WERI-Rb-1 (cell line): Measurements from ENCODE around the gene DNAJC1.

ENCODE experiments used
- DNase-seq: peaks from one replicate; pipeline ENCODE4 v3.0.0-alpha.2; 2020
- H3K27ac ChIP-seq: fragments of 250-450 bp; sonication (Bioruptor Pico); 2 replicates; pipeline ENCODE4 v1.5.1; 2020; ENCODE audit warnings: mild to moderate bottlenecking, moderate library complexity
- H3K27me3 ChIP-seq: fragments of 250-450 bp; sonication (Bioruptor Pico); 2 replicates; pipeline ENCODE4 v1.5.1; 2021; ENCODE audit warnings: mild to moderate bottlenecking, low read depth, moderate library complexity; ENCODE audit not compliant: insufficient read depth, severe bottlenecking
- H3K36me3 ChIP-seq: fragments of 250-450 bp; sonication (Bioruptor Pico); 2 replicates; pipeline ENCODE4 v1.5.1; 2020; ENCODE audit warnings: mild to moderate bottlenecking, moderate library complexity
- H3K4me3 ChIP-seq: 2 replicates; pipeline ENCODE4 v1.5.1; 2011; ENCODE audit warnings: low read depth, mild to moderate bottlenecking, control low read depth, low read length
- H3K9me3 ChIP-seq: fragments of 250-450 bp; sonication (Bioruptor Pico); 2 replicates; pipeline ENCODE4 v1.5.1; 2021; ENCODE audit warnings: mild to moderate bottlenecking, moderate library complexity; ENCODE audit not compliant: severe bottlenecking
- CTCF ChIP-seq: IDR thresholded peaks from 2 replicates; pipeline ENCODE4 v1.5.1; 2011; ENCODE audit warnings: low read depth, mild to moderate bottlenecking, control low read depth, inconsistent platforms, low read length

DNAJC1 gene

GRCh38 chr10:21797533-21797932 lies 206.0 kb downstream of the DNAJC1 start:
- Histone ChIP-seq H3K9me3 (no peaks in the 10 kb centered on the region), H3K36me3 (no peaks in the 10 kb centered on the region), H3K27ac (no peak overlapping the region), H3K27me3 (no peaks in the 10 kb centered on the region), H3K4me3 (no peak overlapping the region)
- TF ChIP-seq CTCF = no peak
- DNase-seq = no peak

DNA sequence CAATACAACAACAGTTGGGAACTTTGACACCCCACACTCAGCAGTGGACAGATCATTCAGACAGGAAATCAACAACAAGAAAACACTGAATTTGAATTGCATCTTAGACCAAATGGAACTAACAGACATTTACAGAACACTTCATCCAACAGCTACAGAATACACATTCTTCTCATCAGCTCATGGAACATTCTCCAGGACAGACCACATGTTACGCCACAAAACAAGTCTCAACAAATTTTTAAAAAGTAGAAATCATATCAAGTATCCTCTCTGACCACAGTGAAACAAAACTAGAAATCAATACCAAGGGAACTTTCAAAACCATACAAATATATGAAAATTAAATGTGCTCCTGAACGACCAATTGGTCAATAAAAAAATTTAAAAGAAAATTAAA lies 212.3 kb downstream of the DNAJC1 start:
- Histone ChIP-seq H3K9me3 (no peaks in the 10 kb centered on the region), H3K27me3 (no peaks in the 10 kb centered on the region), H3K36me3 (no peaks in the 10 kb centered on the region), H3K27ac (no peak overlapping the region), H3K4me3 (no peak overlapping the region)
- TF ChIP-seq CTCF = no peak
- no peak for DNase-seq

DNA sequence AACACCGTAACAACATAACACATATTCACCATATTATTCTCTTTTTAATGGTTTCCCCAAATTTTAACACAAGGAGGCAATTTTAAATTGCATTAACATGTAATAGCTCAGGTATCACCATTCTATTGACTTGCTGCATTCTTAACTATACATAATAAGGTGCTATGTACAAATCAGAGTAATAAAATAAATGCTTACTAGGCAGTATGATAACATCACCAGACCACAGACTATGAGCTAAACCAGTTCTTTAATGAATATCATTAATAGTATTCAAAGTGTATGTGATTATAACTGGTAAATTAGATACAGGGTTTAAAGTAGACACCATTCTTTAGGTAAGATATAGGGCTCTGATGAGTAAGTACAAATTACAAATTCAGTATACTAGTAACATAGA lies 226.6 kb downstream of the DNAJC1 start:
- Histone ChIP-seq H3K9me3 (no peaks in the 10 kb centered on the region), H3K27me3 (no peaks in the 10 kb centered on the region), H3K27ac (no peak overlapping the region), H3K4me3 (no peak overlapping the region), H3K36me3 (no peaks in the 10 kb centered on the region)
- no peak for TF ChIP-seq CTCF
- DNase-seq = no peak

GRCh38 chr10:21771219-21771618 lies 232.3 kb downstream of the DNAJC1 start:
- no peak for TF ChIP-seq CTCF
- Histone ChIP-seq H3K4me3 (no peak overlapping the region), H3K27me3 (no peaks in the 10 kb centered on the region), H3K9me3 (no peaks in the 10 kb centered on the region), H3K27ac (no peak overlapping the region), H3K36me3 (no peaks in the 10 kb centered on the region)
- DNase-seq = no peak

GRCh38 chr10:21769041-21769440 lies 234.5 kb downstream of the DNAJC1 start:
- Histone ChIP-seq H3K27ac (no peak overlapping the region), H3K27me3 (no peaks in the 10 kb centered on the region)

More at GRCh38 chr10:21769041-21769440, 234.5 kb downstream of the DNAJC1 start:
- no peaks in the 10 kb centered on the region for H3K36me3 ChIP-seq
- H3K9me3 ChIP-seq = no peaks in the 10 kb centered on the region
- no peak overlapping the region for H3K4me3 ChIP-seq
- DNase-seq = no peak
- TF ChIP-seq CTCF = no peak
